ENCODE measurements around the gene STAT3.

Gene STAT3

GRCh38 chr17:42312035-42312284 is 76.3 kb downstream of the STAT3 start:
- Histone ChIP-seq H3K9me2 (replicated peaks; ENCODE audit: insufficient read depth, low read length) (no peaks in the 10 kb centered on the region), H3K4me2 (ENCODE audit: low read depth, low read length, poor library complexity, severe bottlenecking) (peak overlapping the region; percentile 56), H3K4me3 (ENCODE audit: insufficient read depth, low read length, poor library complexity, severe bottlenecking) (no peak overlapping the region), H3K27me3 (ENCODE audit: low read length) (no peaks in the 10 kb centered on the region), H3K36me3 (ENCODE audit: low read length) (no peaks in the 10 kb centered on the region), H3F3A (ENCODE audit: insufficient read depth) (no peaks in the 10 kb centered on the region), H3K9me3 (ENCODE audit: insufficient read depth, low read length) (no peaks in the 10 kb centered on the region), H2AFZ (ENCODE audit: low read depth, low read length, severe bottlenecking) (no peak overlapping the region), H3K79me2 (ENCODE audit: insufficient read depth, low read length) (no peaks in the 10 kb centered on the region), H3K27ac (ENCODE audit: low read depth, low read length) (no peak overlapping the region), H4K20me1 (ENCODE audit: low read depth, low read length) (no peaks in the 10 kb centered on the region), H3K9ac (ENCODE audit: low read length) (0 out of 2 replicates have a peak overlapping the region, but pooled peaks have one; percentile 38)
- TF ChIP-seq CTCF (IDR thresholded peaks at IDR 0.05; ENCODE audit: insufficient read depth, low read length, poor library complexity, severe bottlenecking) (no peak), EZH2phosphoT487 (conservative IDR thresholded peaks at IDR 0.05; ENCODE audit: low read length) (no peak)

- peak overlapping the region; percentile 56 for H3K4me2 ChIP-seq (ENCODE audit: low read depth, low read length, poor library complexity, severe bottlenecking)
- no peak overlapping the region for H2AFZ ChIP-seq (ENCODE audit: low read depth, low read length, severe bottlenecking)
- no peaks in the 10 kb centered on the region for H3K9me3 ChIP-seq (ENCODE audit: insufficient read depth, low read length)
- H3K36me3 ChIP-seq (ENCODE audit: low read length): no peaks in the 10 kb centered on the region
- H3K79me2 ChIP-seq (ENCODE audit: insufficient read depth, low read length): no peaks in the 10 kb centered on the region
- H3K27ac ChIP-seq (ENCODE audit: low read depth, low read length): no peak overlapping the region
- H3F3A ChIP-seq (ENCODE audit: insufficient read depth): no peaks in the 10 kb centered on the region
- H3K9me2 ChIP-seq (replicated peaks; ENCODE audit: insufficient read depth, low read length): no peaks in the 10 kb centered on the region
- H3K27me3 ChIP-seq (ENCODE audit: low read length): no peaks in the 10 kb centered on the region
- no peak overlapping the region for H3K4me3 ChIP-seq (ENCODE audit: insufficient read depth, low read length, poor library complexity, severe bottlenecking)
- TF ChIP-seq EZH2phosphoT487 (conservative IDR thresholded peaks at IDR 0.05; ENCODE audit: low read length): no peak
- TF ChIP-seq CTCF (IDR thresholded peaks at IDR 0.05; ENCODE audit: insufficient read depth, low read length, poor library complexity, severe bottlenecking): no peak
- H3K9ac ChIP-seq (ENCODE audit: low read length): 0 out of 2 replicates have a peak overlapping the region, but pooled peaks have one; percentile 38
- H4K20me1 ChIP-seq (ENCODE audit: low read depth, low read length): no peaks in the 10 kb centered on the region
These were observed 76.8 kb downstream of the STAT3 start for GRCh38 chr17:42311240-42312034.

- no peak overlapping the region for H3K4me2 ChIP-seq (ENCODE audit: low read depth, low read length, poor library complexity, severe bottlenecking)
- no peak overlapping the region for H3K9ac ChIP-seq (ENCODE audit: low read length)
- no peak for TF ChIP-seq CTCF (IDR thresholded peaks at IDR 0.05; ENCODE audit: insufficient read depth, low read length, poor library complexity, severe bottlenecking)
- no peak for TF ChIP-seq EZH2phosphoT487 (conservative IDR thresholded peaks at IDR 0.05; ENCODE audit: low read length)
- no peaks in the 10 kb centered on the region for H3K27me3 ChIP-seq (ENCODE audit: low read length)
- H3K27ac ChIP-seq (ENCODE audit: low read depth, low read length): no peak overlapping the region
- no peak overlapping the region for H2AFZ ChIP-seq (ENCODE audit: low read depth, low read length, severe bottlenecking)
- no peaks in the 10 kb centered on the region for H3K36me3 ChIP-seq (ENCODE audit: low read length)
- no peaks in the 10 kb centered on the region for H3K9me3 ChIP-seq (ENCODE audit: insufficient read depth, low read length)
- H3K79me2 ChIP-seq (ENCODE audit: insufficient read depth, low read length): no peaks in the 10 kb centered on the region
- no peaks in the 10 kb centered on the region for H4K20me1 ChIP-seq (ENCODE audit: low read depth, low read length)
- no peaks in the 10 kb centered on the region for H3K9me2 ChIP-seq (replicated peaks; ENCODE audit: insufficient read depth, low read length)
- no peaks in the 10 kb centered on the region for H3F3A ChIP-seq (ENCODE audit: insufficient read depth)
- no peak overlapping the region for H3K4me3 ChIP-seq (ENCODE audit: insufficient read depth, low read length, poor library complexity, severe bottlenecking)
These were observed 77.4 kb downstream of the STAT3 start for GRCh38 chr17:42310787-42311215.

Data from SU-DHL-6 (cell line).